ENCODE data around the gene CNEP1R1.

- no peak for TF ChIP-seq CTCF (conservative IDR thresholded peaks at IDR 0.05 in 1 of 2, IDR thresholded peaks at IDR 0.05 in 1 of 2; ENCODE audit: low read depth in 1 of 2, low read length in 2 of 2)
- TF ChIP-seq EZH2 (IDR thresholded peaks at IDR 0.05; ENCODE audit: low read length, missing control alignments) = no peak
These were observed 26.0 kb upstream of the CNEP1R1 start for GRCh38 chr16:49998991-49999390.

Measured in fibroblast of lung (primary cell).